NCI-H1436 treated with DMSO at 0.1 percent for 48 hours (cell line): ENCODE results near the gene OR2T33.
"Not testable (repeated sequence)": the region's sequence is repeated elsewhere in the genome, so short reads cannot be mapped to it uniquely, and the experiment has no call there.

ENCODE experiments used
- DNase-seq: peaks from one replicate; lab custom pipeline; 2025; lab: John Stamatoyannopoulos, UW

OR2T33 gene, protein sequence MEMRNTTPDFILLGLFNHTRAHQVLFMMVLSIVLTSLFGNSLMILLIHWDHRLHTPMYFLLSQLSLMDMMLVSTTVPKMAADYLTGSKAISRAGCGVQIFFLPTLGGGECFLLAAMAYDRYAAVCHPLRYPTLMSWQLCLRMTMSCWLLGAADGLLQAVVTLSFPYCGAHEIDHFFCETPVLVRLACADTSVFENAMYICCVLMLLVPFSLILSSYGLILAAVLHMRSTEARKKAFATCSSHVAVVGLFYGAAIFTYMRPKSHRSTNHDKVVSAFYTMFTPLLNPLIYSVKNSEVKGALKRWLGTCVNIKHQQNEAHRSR

DNA sequence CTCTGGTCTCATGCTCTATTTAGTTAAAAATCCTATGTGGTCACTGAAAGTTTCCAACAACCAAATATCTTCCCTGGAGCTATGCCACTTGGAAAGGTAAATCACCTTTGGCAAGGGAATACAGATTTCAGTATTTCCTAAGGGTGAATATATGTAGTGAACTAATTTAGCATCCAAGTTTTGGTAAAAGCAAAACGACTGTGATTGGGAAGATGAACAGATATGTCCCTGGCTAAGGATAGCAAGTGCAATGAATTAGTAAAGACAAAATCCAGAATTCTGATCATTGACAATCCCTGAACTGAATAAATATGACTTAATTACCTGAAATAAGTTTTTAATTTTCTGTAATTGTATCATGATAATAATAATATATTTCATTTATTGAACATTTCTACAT, at the start of gene OR2T33:
Gene OR2T33, minus strand, starts transcription at position 101 of the 400 bp plus-strand sequence. CDS start 4,162 bp downstream, outside the sequence.
- no peak for DNase-seq

DNA sequence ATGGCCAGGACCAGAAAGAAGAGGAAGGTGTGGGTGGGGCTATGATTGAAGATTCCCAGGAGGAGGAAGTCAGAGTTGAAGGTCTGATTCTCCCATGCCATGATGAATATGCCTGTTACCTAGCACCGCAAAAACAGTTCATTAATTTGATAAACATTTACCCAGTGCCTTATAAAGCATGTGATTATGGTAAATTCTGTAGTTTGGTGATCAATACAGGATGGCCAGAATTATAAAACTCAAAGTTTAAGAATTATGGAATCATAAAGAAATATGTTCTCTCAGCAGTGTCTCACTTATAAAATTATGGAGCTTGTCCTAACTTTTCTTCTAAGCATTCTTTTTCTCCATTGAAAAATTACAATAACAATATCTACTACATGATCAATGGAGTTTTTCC, 46.7 kb upstream of the OR2T33 start, which contains the start of gene OR2M7:
Gene OR2M7, minus strand, starts transcription at position 101 of the 400 bp plus-strand sequence. Its CDS starts 0 bp downstream, at position 101.
- no peak for DNase-seq

DNA sequence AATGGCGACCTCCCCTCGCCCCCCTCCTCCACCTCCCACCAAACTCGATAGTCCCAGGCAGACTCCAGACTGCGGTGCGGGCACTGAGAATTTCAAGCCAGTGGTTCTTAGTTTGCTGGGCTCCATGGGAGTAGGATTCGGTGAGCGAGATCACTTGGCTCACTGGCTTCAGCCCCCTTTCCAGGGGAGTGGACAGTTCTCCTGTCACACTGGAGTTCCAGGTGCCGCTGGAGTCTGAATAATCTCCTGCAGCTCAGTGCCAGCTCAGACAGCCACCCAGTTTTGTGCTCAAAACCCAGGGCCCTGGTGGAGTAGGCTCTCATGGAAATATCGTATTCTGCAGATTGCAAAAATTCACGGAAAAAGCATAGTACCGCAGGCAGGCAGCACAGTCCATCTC, 39.0 kb upstream of the OR2T33 start:
- DNase-seq: no peak

DNA sequence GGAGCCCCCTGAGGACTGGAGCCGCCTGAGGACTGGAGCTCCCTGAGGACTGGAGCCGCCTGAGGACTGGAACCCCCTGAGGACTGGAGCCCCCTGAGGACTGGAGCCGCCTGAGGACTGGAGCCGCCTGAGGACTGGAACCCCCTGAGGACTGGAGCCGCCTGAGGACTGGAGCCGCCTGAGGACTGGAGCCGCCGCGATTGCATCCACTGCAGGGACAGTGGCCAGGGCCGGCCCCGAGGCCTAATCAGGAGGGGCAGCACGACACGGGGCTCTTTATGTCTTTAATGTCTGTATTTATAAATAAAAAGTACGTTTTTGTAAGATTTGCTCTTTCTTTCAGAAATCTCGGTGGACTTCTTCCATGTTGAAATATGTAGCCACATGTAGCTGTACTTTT, 29.0 kb upstream of the OR2T33 start:
- not testable (repeated sequence) for DNase-seq

DNA sequence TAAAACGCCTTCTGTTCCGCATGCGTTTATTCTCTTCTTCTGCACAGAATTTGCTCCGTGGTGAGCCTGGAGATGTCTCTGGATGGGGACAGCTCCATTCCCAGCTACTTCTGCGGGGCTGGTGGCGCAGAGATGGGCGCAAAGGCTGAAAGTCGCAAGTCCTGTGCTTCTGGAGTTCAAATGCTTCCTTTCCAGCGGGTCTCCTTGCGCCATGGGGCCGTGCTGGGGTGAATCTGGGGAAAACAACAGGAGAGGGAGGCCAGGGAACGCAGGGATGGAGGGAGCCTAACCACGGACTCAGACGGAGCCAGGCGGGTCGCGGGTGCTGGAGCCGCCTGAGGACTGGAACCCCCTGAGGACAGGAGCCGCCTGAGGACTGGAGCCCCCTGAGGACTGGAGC, 28.3 kb upstream of the OR2T33 start:
- no peak for DNase-seq

DNA sequence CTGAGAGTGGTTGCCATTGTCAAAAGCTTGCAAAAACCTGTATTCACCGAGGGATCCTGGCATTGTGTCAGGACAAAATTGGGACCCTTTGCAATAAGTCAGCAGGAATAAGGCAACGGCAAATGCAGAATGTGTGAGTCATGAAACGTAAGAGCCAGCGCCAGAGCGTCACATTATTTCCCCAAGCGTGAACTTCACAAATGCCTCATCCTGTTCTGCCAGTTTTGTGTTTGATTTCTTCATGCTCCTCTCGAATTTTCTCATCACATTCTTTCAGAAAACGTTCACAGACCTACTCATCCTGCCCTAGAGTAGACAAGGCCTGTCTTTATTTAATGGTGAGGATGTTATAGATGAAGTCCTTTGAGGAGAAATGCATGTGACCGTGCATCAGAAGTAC, 27.9 kb upstream of the OR2T33 start:
- DNase-seq: not testable (repeated sequence)

DNA sequence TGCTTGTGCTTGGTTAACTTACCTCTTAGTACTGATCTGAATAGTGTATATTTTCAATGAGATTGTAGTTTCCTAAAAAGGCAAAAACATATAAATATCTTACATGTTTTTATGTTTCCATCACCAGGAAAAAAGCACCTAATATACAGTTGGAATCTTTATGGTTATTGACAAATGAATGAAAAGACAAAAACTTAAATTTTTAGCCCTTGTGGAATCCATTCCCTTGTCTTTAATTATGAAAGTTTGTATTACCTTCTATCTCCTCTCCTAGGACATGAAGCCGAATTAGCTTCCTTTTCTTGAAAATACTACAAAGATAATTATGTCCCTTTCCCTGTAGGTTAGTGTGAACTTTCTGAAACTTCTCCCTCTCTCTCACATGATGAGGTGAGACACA, 25.5 kb upstream of the OR2T33 start, which contains the start of gene OR2T12:
Gene OR2T12, minus strand, starts transcription at position 101 of the 400 bp plus-strand sequence. CDS start 7,846 bp downstream, outside the sequence.
- DNase-seq: no peak

DNA sequence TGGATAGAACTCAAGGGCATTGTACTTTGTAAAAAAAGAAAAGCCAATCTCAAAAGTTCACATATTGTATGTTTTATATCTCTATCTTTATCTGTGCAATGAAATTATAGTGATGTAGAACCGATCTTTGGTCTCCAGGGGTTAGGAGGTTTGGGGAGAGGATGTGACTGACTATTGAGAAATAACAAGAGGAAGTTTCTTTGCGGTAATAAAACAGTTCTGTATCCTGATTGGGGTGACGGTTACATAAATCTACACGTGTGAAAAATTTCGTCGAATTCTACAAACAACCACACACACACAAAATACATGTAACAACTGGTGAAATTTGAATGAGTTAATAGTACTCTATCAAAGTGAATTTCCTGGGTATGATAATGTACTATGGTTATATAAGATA, 10.6 kb upstream of the OR2T33 start:
- no peak for DNase-seq

DNA sequence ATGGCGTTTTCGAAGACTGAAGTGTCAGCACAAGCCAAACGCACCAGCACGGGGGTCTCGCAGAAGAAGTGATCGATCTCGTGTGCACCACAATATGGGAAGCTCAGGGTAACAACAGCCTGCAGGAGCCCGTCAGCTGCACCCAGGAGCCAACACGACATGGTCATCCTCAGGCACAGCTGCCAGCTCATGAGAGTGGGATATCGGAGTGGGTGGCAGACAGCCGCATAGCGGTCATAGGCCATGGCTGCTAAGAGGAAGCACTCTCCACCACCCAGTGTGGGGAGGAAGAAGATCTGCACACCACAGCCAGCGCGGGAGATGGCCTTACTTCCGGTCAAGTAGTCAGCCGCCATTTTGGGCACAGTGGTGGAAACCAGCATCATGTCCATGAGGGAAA, 4.6 kb downstream of the OR2T33 start:
- DNase-seq: not testable (repeated sequence)

DNA sequence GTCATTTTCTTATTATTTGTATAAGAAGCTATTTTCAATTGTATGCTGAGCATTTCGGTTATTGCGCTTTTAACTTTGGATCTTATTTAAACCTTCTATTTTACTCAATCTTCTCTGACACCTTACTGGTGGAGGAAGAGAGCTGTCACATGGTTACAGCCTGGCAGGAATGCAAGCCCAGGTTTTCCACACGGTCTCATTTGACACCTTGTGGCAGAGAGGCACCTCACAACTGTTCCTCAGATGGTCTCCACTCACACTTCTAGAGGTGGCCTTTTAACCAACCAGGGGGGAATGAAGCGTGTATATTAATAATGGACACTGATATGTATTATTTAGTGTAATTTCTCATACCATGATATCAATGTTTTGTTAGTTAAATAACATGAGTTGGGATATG, 9.6 kb downstream of the OR2T33 start:
- no peak for DNase-seq

DNA sequence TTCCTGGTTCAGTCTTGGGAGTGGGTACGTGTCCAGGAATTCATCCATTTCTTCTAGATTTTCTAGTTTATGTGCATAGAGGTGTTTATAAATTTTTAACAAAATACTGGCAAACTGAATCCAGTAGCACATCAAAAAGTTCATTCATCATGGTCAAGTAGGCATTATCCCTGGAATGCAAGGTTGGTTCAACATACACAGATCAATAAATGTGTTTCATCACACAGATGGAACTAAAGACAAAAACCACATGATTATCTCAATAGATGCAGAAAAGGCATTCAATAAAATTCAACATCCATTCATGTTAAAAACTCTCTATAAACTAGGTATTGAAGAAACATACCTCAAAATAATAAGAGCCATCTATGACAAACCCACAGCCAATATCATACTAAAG, 18.5 kb downstream of the OR2T33 start:
- DNase-seq: not testable (repeated sequence)

DNA sequence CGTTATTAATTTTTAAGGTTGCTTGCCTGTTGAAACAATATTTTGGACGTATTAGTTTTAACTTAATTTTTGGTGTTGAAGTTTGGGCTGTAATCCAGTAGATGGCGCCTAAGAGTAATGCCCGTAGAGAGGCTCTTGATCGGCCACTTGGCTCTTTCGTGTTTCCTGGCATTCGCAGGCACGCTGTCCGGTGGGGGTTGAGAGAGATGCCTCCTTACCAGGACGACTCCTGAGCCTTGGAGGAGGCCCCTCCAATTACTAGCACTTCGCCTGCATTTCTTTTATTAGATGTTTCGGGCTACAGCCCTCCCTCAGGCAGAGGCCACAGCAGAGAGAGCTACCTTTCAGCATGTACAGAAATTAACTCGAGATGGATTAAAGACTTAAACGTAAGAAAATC, 34.6 kb downstream of the OR2T33 start:
- peak; percentile 12 for DNase-seq

DNA sequence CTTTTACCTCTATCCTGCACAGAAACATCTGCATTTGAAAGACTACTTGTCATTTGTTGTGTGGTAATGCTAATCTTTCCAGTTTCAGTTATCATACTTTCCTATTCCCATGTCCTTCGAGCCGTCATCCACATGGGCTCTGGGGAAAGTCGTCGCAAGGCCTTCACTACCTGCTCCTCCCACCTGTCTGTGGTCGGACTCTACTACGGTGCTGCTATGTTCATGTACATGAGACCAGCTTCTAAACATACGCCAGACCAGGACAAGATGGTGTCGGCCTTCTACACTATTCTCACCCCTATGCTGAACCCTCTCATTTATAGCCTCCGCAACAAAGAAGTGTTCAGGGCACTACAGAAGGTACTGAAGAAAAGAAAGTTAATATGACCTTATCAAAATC, 38.3 kb downstream of the OR2T33 start:
- DNase-seq: no peak

DNA sequence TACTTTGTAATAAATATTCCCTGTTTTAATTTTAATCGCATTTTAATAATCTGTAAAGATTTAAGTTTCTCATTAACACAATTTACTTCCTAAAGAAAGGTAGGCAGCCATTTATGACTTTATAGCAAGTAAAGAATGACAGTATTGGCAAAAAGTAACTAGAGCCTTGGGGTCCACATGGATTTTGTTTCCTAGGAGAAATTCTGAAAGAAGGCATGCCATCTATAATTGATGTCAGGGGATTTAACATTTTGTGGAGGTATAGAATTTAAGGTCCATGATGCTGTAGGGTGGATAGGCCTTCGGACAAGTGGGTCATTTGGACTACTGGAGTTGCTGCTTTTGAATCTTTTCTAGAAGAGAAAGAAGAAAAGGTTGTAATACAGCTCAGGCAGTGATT, 46.7 kb downstream of the OR2T33 start, which contains the start of gene OR2M4:
Gene OR2M4, plus strand, starts transcription at position 301 of the 400 bp plus-strand sequence. CDS start 7,512 bp downstream, outside the sequence.
- DNase-seq: no peak

DNA sequence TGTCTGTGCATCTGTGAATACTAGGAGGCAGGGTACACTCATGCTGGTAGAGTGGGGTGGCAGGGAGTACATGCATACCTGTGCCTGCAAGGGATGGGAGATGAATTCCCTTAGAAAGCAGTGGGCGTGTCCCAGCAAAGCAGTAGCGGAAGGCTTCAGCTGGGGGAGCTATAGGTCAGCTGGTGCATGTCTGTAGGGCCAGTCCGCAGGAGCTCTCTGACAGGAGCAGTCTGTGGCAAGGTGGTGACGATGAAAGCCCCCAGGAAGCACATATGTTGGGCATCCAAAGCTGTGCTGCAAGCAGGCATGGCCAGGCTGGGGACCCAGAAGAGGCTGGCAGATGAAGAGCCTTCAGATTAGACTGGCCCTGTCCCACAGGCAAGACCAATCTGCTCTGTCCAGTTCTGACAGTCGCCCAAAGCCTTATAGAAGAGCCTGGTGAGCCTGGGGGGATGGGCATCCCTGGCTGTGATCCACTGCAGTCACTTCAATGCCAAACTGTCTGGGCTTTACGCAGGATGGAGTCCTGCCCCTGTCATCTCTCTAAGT, 48.3 kb downstream of the OR2T33 start:
- DNase-seq: no peak

DNA sequence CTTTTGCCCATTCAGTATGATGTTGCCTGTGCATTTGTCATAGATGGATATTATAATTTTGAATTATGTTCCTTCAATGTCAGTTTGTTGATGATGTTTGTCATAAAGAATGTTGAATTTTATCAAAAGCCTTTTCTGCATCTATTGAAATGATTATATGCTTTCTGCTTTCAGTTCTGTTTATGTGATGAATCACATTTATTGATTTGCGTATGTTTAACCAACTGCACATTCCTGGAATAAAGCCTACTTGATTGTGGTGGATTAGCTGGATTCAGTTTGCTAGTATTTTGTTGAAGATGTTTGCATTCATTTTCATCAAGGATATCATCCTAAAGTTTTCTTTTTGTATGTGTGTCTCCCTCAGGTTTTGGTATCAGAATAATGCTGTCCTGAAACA, 52.2 kb downstream of the OR2T33 start:
- no peak for DNase-seq
